HG03460 (cell line): Measurements from ENCODE around the gene PPY.
"Not testable (repeated sequence)": the region's sequence is repeated elsewhere in the genome, so short reads cannot be mapped to it uniquely, and the experiment has no call there.

ENCODE experiments used
- ATAC-seq: cut with Tn5 transposase; IDR thresholded peaks from one replicate; pipeline ENCODE4 v1.9.1; 2021; ENCODE audit not compliant: unreplicated experiment

The PPY gene

GRCh38 chr17:43906951-43907424 is 35.3 kb downstream of the PPY start:
- no peak for ATAC-seq

GRCh38 chr17:43905985-43906852 is 36.1 kb downstream of the PPY start:
- ATAC-seq = no peak

- no peak for ATAC-seq
Observed at GRCh38 chr17:43905400-43905984, 36.8 kb downstream of the PPY start.

DNA sequence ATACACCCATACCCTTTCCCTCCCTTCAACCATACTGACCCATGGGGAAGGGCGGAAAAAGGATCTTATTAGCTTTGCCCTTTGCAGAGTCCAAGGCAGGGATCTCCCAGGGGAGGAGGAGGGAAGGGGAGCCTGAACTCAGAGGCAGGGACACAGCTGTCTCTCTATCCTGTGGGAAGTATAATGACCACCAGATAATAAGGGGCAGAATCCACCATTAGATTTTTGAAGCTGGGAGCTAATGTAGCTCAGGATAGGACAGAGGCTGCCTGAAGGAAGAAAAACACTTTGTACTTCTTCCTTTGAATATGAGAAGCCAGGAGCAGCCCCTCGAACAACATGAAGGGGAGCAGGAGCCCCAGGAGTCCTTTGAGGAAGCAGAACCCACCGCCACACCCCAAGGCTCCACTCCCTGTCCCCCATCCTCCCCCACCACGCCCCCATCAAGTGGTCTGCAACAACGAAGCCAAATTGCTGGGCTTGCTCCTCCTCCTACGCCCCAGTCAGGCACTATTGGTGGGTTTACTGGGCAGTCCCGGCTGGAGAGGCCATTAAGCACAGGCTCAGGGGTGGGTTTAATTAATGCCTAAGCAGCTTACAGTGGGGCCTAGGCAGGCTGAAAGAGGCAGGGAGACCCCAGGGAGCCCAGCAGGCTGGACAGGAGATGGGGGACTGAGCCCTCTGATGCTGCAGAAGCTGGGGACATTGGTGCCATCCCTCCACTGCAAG is 40.3 kb downstream of the PPY start:
- no peak for ATAC-seq

DNA sequence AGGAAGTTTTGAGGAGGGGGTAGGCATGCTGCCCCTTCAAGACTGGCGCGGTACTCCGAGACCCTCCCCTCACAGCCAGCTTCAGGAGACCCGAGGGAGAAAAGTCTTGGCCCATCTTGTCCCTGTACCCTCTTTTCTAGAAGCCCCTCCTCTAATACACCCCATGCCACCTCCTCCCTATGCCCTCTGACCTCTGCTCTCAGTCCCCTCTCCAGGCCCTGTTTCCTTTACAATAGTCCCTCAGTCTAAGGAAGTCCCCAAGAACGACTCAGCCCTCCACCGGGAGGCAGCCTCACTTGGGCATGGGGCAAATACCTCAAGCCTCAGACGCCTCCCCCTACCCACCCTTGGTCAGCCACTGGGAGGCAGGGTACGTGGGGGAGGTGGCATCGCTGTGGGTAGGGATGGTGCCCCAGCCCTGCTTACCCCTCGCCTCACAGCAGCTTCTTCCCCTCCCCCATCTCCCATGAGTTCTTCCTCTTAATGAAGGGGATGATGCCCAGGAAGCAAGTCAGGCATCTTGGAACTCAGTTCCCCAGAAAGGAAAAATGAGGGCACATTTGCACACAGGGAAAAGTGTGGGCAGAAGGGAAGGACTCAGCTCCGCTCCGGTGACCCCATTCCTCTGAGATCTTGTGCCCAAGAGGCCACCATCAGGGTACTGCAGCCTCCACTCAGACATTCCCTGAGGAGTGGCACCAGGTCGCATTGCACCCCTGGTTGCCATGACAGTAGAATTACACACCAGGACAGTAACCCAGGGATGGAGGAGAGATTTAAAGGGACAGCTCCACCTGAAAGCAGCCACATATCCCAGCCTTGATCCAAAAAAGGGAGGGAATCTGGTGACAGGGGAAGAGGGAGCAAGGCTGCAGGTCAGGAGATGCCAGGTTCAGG is 41.2 kb downstream of the PPY start:
- no peak for ATAC-seq

DNA sequence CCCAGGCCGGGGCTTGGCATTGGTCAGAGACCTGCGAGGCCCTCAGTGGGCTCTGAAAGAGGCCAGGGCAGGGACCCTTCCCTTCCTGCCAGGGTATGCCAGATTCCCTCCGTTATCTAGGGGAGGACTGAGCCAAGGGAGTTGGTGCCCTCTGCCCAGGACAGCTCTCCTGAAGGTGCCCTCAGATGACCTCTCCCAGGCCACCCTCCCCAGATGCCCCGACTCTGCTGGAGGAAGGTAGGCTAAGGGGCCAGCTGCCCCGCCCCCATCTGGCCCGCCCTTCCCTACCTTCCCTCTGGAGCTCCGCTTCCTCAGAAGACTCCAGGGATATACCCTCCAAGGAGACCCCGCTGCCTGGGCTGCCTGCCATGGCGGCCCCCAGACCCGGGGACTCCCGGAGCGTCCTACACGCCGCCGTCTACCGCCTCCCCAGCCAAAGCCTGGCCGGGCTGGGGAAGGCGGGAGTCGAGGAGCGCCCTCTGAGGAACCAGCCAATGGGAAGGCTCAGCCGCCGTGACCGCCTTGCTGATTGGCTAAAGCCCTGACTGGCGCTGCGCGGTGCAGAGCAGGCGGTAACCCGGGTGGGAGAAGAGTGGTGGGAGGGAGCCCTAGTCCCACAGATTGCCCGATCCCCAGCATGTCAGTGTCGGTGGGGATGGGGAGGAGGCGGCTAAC is 42.0 kb downstream of the PPY start:
- ATAC-seq = no peak

GRCh38 chr17:43898446-43898845 is 43.8 kb downstream of the PPY start:
- no peak for ATAC-seq

DNA sequence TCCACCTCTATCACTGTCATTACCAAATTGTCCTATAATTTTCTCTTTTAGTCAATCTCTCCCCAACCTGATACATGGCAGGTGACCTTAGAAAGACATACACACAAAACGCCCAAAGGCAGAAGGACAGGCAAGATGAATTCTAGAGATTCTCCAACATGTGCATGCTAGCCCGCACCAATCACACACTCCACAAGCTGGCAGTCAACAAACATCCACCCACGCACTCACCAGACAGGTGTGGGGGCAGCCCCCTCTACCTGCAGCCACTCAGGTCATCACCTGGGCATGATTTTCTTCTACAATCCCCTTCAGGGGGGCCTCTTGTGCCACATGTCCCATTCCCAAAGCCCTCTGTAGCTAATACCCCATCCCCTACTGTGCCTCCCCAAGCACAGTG is 44.4 kb downstream of the PPY start:
- no peak for ATAC-seq

GRCh38 chr17:43894494-43894893 is 47.8 kb downstream of the PPY start:
- ATAC-seq = not testable (repeated sequence)

DNA sequence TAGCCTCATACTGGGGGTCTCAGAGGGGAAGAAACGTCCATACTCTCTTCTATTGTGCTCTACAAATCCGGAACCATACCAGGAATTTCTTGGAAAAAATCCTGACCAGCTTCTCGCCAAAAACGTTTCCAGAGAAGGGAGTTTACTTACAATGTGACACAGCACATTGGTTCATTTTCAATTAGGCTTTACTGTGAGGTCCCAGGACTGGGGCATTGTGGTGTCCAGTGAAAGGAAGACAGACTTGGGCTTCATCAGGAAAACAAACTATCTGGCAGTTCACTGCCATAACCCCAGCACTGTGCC is 49.7 kb downstream of the PPY start:
- ATAC-seq = no peak

DNA sequence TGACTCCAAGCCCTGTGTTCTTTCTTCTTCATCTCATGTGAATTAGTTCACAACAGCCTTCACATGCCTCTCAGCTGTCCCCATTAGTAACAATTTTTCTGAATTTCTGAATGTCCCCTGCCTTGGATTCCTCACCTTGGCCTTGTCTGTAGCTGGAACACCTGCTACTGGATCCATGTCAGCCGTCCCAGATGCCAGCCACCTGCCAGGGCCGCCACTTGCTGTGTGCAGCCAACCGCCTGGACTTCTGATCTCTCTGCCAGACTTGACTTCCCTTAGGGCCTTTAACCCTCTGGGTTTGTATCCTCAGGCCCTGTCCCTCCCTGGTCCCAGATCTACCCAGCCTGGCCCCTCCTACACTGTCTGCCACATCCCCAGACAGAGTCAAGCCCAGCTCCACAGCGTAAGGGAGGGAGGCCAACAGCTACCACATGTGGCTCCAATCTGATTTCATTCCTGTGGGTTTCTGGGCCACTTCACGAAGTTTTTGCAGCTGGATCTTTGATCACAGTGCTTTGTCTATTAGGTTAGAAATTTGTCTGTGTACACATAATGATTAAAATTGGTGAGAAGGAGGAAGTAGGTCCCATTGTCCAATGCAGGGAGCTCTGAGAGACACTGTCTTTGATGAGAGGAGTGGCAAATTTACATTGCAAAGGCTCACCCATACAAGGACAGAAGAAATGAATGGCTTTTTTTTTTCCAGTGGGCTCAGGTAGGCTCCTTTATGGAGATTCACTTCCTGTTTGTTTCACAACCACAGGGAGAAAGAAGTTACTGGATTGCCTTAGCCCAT is 50.2 kb downstream of the PPY start:
- ATAC-seq = no peak
